OCI-LY3 (cell line): Measurements from ENCODE around the gene GPR162.

Experiments
- CTCF ChIP-seq: fragments of 200-600, 300-600 bp; sonication (generic); IDR thresholded peaks from 2 replicates; pipeline ENCODE4 v1.5.1; 2014; ENCODE audit warnings: antibody characterized with exemption, low read length, low read depth
- EZH2phosphoT487 ChIP-seq: fragments of 200-600 bp; shearing (Covaris generic); IDR thresholded peaks from 2 replicates; pipeline ENCODE4 v1.6.1; 2018; ENCODE audit warnings: antibody characterized with exemption, mixed run types, low read depth

- no peak for TF ChIP-seq CTCF
- TF ChIP-seq EZH2phosphoT487: no peak
Measured at GRCh38 chr12:6845395-6845794, 23.8 kb downstream of the GPR162 start.
